ENCODE results near the gene AGAP1.

GRCh38 chr2:236052206-236052605 lies 558.4 kb downstream of the AGAP1 start:
- TF ChIP-seq CTCF (IDR thresholded peaks at IDR 0.05; ENCODE audit: extremely low read depth in 1 of 2, insufficient read depth in 1 of 2, low read depth in 1 of 2, low read length in 2 of 2) (no peak), POLR2A (IDR thresholded peaks at IDR 0.05; ENCODE audit: low read depth, low read length) (no peak), MAX (IDR thresholded peaks at IDR 0.05; ENCODE audit: insufficient read depth, insufficient read length) (no peak), MYC (IDR thresholded peaks at IDR 0.05; ENCODE audit: low read depth, low read length) (no peak), JUN (IDR thresholded peaks at IDR 0.05; ENCODE audit: borderline replicate concordance, insufficient read depth, insufficient read length, low read depth) (no peak), POLR2AphosphoS5 (IDR thresholded peaks at IDR 0.05; ENCODE audit: insufficient read depth, low read depth, low read length) (no peak), FOS (IDR thresholded peaks at IDR 0.05; ENCODE audit: borderline replicate concordance, insufficient read depth, low read length) (no peak)

Measured in endothelial cell of umbilical vein (primary cell).